ENCODE data around the gene ADAM10. TPM values are rescaled to one million over a fixed set of nuclear protein-coding genes. Genes with fewer than 3 reads are reported as not detected.

Gene ADAM10
- total and polyA plus RNA-seq, 11 donors: 8.4 to 128 (median 67.0) TPM

DNA sequence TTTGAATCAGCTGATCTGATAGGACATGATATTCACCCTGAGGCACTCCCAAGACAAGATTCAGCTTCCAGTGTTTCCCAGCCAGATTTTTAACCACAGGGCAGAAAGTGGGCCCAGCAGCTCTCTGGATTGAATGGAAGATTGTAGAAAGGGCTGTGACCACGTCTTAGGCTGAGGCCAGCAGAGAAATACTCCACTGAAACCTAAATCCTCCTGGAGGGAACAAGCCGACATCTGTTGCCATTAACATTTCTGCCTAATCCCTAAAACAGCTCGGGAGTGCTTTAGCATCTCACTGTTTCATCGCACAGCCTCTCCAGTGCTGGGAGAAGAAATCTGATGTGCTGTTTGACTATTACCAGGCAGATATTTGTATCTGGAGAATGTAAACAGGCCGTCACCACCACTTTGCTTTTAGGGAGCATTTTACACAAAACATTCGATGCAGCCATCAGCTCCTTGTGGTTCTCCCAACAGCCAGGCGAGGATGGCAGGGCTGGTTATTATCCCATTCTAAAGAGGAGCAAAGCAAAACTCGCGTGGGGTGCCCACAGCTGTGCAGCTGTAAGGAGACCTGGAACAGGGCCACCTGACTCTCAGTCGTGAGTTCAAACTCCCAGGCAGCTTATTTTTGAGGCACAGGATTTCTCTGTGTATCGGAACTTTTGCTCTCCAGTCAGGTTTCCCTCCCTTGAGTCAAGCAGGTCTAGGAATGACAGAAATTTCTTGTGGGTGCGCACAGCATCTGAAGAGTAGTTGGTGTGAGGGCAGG lies 200.3 kb downstream of the ADAM10 start:
- no peak overlapping the region for H3K4me3 ChIP-seq
- ATAC-seq (no peak), DNase-seq (no peak)
- no peaks in the 10 kb centered on the region for H3K27me3 ChIP-seq
- H3K27ac ChIP-seq: peak overlapping the region in 9 of 12 donors; percentile 1 to 92 (median 41)
- H3K4me1 ChIP-seq: peaks cover 0 to 45% (median 18%) of the 10 kb centered on the region in 12 donors
- TF ChIP-seq POLR2A (IDR thresholded peaks at IDR 0.05): peak in 1 of 2 donors; percentile 4
- TF ChIP-seq, protein P1, sequence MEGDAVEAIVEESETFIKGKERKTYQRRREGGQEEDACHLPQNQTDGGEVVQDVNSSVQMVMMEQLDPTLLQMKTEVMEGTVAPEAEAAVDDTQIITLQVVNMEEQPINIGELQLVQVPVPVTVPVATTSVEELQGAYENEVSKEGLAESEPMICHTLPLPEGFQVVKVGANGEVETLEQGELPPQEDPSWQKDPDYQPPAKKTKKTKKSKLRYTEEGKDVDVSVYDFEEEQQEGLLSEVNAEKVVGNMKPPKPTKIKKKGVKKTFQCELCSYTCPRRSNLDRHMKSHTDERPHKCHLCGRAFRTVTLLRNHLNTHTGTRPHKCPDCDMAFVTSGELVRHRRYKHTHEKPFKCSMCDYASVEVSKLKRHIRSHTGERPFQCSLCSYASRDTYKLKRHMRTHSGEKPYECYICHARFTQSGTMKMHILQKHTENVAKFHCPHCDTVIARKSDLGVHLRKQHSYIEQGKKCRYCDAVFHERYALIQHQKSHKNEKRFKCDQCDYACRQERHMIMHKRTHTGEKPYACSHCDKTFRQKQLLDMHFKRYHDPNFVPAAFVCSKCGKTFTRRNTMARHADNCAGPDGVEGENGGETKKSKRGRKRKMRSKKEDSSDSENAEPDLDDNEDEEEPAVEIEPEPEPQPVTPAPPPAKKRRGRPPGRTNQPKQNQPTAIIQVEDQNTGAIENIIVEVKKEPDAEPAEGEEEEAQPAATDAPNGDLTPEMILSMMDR (IDR thresholded peaks at IDR 0.05): no peak
- intact Hi-C loops (cut with DNase I): no loop called here
- H3K9me3 ChIP-seq: no peaks in the 10 kb centered on the region
- WGBS, 4 donors: 68 to 74% (median 71%) methylated on average over 9 to 12 of the region's 12 CpGs
- H3K36me3 ChIP-seq: no peaks in the 10 kb centered on the region

DNA sequence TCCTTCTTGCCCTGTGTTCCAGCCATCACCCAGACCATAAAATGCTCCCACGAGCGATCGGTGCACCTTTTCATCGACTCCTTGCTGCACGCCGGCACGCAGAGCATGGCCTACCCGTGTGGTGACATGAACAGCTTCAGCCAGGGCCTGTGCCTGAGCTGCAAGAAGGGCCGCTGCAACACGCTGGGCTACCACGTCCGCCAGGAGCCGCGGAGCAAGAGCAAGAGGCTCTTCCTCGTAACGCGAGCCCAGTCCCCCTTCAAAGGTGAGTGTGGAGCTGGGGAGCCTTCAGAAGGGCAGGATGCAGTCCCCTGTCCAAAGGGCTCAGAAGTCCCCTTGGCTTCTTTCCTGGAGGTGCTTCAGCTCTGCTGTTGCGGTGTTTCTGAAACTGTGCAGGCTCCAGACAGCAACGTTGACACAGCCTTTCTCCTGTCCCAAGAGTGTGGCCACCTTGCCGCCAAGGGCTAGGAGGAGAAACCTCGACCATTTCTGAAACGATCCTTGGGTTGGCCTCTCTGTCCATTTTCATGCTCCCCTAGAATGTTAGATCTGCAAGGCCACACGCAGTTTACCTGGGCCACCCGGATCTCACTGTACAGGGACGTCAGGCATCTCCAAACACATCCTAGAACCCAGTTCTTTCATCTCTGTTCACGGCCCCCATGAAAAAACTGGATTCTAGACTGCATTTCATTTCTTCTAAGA lies 201.0 kb downstream of the ADAM10 start:
- Histone ChIP-seq H3K4me3 (no peak overlapping the region), H3K4me1 (peaks cover 0 to 45% (median 18%) of the 10 kb centered on the region in 12 donors), H3K9me3 (no peaks in the 10 kb centered on the region), H3K27me3 (no peaks in the 10 kb centered on the region), H3K36me3 (no peaks in the 10 kb centered on the region), H3K27ac (peak overlapping the region in 8 of 12 donors; percentile 13 to 92 (median 62))
- intact Hi-C loops (cut with DNase I): no loop called here
- peak in 3 of 4 donors; percentile 15 to 19 (median 17) for ATAC-seq
- 78 to 88% (median 83%) methylated on average over 25 to 26 of the region's 26 CpGs for WGBS, 4 donors
- DNase-seq: no peak
- no peak for TF ChIP-seq POLR2A (IDR thresholded peaks at IDR 0.05)
- TF ChIP-seq, protein P1 (IDR thresholded peaks at IDR 0.05): no peak

DNA sequence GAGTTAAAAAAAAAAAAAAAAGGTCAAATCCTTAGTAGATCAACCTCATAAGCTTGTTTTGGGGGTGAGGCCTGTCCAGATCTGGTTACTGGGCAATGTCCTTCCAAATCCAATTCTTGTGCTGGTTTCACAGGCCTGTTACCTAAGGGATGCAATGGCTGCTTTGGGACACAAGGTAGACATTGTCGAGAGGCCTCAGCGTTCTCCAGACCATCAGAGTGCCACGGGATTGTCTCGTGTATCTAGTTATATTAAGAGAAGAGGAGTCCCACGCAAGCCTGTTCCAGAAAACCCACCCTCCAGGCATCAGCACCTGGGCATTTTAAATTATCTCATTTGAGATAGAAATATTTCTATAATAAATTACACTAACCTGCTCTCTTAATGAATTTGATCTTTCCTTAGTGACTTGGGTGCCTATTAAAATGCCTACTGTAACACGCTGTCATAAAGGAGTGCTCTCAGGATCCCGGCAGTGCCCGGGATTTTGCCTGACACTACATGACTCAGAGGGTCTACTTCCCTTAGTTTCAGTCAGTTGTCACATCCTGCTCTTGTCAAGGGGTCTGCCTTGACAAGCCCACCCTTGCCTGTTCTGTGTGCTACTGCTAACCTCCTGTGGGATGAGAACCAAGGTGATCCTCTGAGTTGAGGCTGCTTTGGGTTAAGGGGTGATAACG lies 201.7 kb downstream of the ADAM10 start:
- 86 to 96% (median 92%) methylated on average over 9 of the region's 9 CpGs for WGBS, 4 donors
- H3K27ac ChIP-seq: peak overlapping the region in 8 of 12 donors; percentile 43 to 92 (median 70)
- H3K27me3 ChIP-seq: no peaks in the 10 kb centered on the region
- H3K9me3 ChIP-seq: no peaks in the 10 kb centered on the region
- no peak overlapping the region for H3K4me3 ChIP-seq
- TF ChIP-seq, protein P1 (IDR thresholded peaks at IDR 0.05): no peak
- no peak for TF ChIP-seq POLR2A (IDR thresholded peaks at IDR 0.05)
- H3K4me1 ChIP-seq: peaks cover 0 to 45% (median 18%) of the 10 kb centered on the region in 12 donors
- no peak for DNase-seq
- ATAC-seq: no peak
- no peaks in the 10 kb centered on the region for H3K36me3 ChIP-seq
- intact Hi-C loops (cut with DNase I): no loop called here
